K562 (cell line): ENCODE measurements around the gene PTK7. TPM values are rescaled to one million over a fixed set of nuclear protein-coding genes. Genes with fewer than 3 reads are reported as not detected.
A peak's percentile ranks its signal among the peaks of the same experiment; 100 is the strongest.

Experiments
- ARID4B ChIP-seq: sonication (generic); formaldehyde crosslinking; IDR thresholded peaks from 2 replicates; pipeline ENCODE4 v1.8.0; 2022; ENCODE audit warnings: mild to moderate bottlenecking, missing genetic modification reagents
- CEBPG ChIP-seq, 3 experiments: fragments of 200-800 bp in 1 of 3; sonication (Bioruptor generic) in 1 of 3; sonication (generic) in 1 of 3; formaldehyde crosslinking in 1 of 3; IDR thresholded peaks in 2 of 3; conservative IDR thresholded peaks in 1 of 3; 2 replicates each; pipeline versions ENCODE4 v1.6.1 to v1.8.0; 2016 to 2022; ENCODE audit warnings: missing compliant biosample characterization in 2 of 3, missing genetic modification characterization in 2 of 3, mild to moderate bottlenecking in 1 of 3, missing genetic modification reagents in 1 of 3
- HDGF ChIP-seq: fragments of 450-650 bp; IDR thresholded peaks from 2 replicates; pipeline ENCODE4 v1.6.1; 2016
- JUNB ChIP-seq: fragments of 450-650 bp; formaldehyde crosslinking; conservative IDR thresholded peaks from 2 replicates; pipeline ENCODE4 v1.4.0; 2020; ENCODE audit warnings: mild to moderate bottlenecking
- KHSRP ChIP-seq: fragments of 450-650 bp; IDR thresholded peaks from 2 replicates; pipeline ENCODE4 v1.6.1; 2017
- MEF2D ChIP-seq: conservative IDR thresholded peaks from 2 replicates; pipeline ENCODE4 v1.6.1; 2016; ENCODE audit warnings: low read depth, missing genetic modification characterization, missing compliant biosample characterization
- POLR2AphosphoS2 ChIP-seq: IDR thresholded peaks from 2 replicates; pipeline ENCODE4 v1.6.1; 2012; ENCODE audit warnings: low read length, improper control_type of control experiment
- PRDM10 ChIP-seq: fragments of 450-650 bp; IDR thresholded peaks from 2 replicates; pipeline ENCODE4 v1.6.1; 2018; ENCODE audit not compliant: partially characterized antibody
- TAF9B ChIP-seq: fragments of 450-650 bp; IDR thresholded peaks from 2 replicates; pipeline ENCODE4 v1.6.1; 2018; ENCODE audit warnings: mild to moderate bottlenecking; ENCODE audit not compliant: partially characterized antibody
- TEAD4 ChIP-seq, 2 experiments: sonication (generic) in 1 of 2; formaldehyde crosslinking in 1 of 2; IDR thresholded peaks; 2 replicates each; pipeline versions ENCODE4 v1.6.1 to v1.8.0; 2012 to 2022; ENCODE audit warnings: borderline replicate concordance in 1 of 2, inconsistent platforms in 1 of 2, low read length in 1 of 2, mild to moderate bottlenecking in 1 of 2, missing genetic modification reagents in 1 of 2
- UBTF ChIP-seq, 2 experiments: IDR thresholded peaks; 2 replicates each; pipeline ENCODE4 v1.6.1; 2012; ENCODE audit warnings: improper control_type of control experiment in 2 of 2, low read depth in 2 of 2, low read length in 2 of 2, borderline replicate concordance in 1 of 2
- ZNF239 ChIP-seq: fragments of 250-450 bp; sonication (Bioruptor Pico); IDR thresholded peaks from 2 replicates; pipeline ENCODE4 v1.4.0; 2020; ENCODE audit warnings: mild to moderate bottlenecking
- ZNF41 ChIP-seq: fragments of 250-450 bp; sonication (Bioruptor Pico); conservative IDR thresholded peaks from 2 replicates; pipeline ENCODE4 v1.4.0; 2020; ENCODE audit warnings: mild to moderate bottlenecking
- ZNF830 ChIP-seq: fragments of 250-450 bp; sonication (Bioruptor Pico); IDR thresholded peaks from 2 replicates; pipeline ENCODE4 v1.5.0; 2021; ENCODE audit warnings: mild to moderate bottlenecking
- polyA plus RNA-seq, 8 experiments: library from polyadenylated mRNA; depleted of rRNA in 4 of 8; stranded (reverse) in 5 of 8; unstranded in 3 of 8; fragments of >200 nt; fragmentation: Nextera tagmentation in 2 of 8; fragmentation: Illumina TruSeq in 1 of 8; extraction: Ambion mirVana in 2 of 8; extraction: Trizol in 1 of 8; gene quantifications; 2 replicates each; pipeline versions ENCODE4 v1.2.1 to v1.2.3, GENCODE V29; 2011 to 2014; ENCODE audit warnings: inconsistent platforms in 1 of 8, missing spikeins in 1 of 8
- total RNA-seq, 7 experiments: library from RNA; depleted of rRNA in 6 of 7; stranded (reverse); fragments of >200 nt in 6 of 7; fragmentation: Illumina TruSeq in 2 of 7; extraction: Trizol in 2 of 7; gene quantifications; 2 replicates each; pipeline versions ENCODE4 v1.2.1 to v1.2.3, GENCODE V29; 2011 to 2021; ENCODE audit warnings: low replicate concordance in 1 of 7

PTK7 gene
- total and polyA plus RNA-seq, 9 of the 15 experiments (the other 6 are each of a cell fraction or from before 2014, with no cell fraction given), result 0.20 to 6.8 (median 4.2) TPM

GRCh38 chr6:43181942-43182860 is 106.1 kb downstream of the PTK7 start, which contains the start of gene CUL9 (continued):
- peak; percentile 89 for TF ChIP-seq ARID4B (CRISPR knock-in tag)
- TF ChIP-seq PRDM10, result peak; percentile 96
- TF ChIP-seq ZNF830 (CRISPR knock-in tag), result no peak; the same call in 1 of the 2 replicates
- no peak for TF ChIP-seq JUNB (CRISPR knock-in tag)
- TF ChIP-seq TEAD4 (IDR thresholded peaks at IDR 0.05; ENCODE audit: low read length), result no peak
- peak; percentile 93; the same call in 1 of the 2 replicates for TF ChIP-seq TEAD4 (CRISPR knock-in tag; IDR thresholded peaks at IDR 0.05; ENCODE audit: borderline replicate concordance)
- no peak for TF ChIP-seq KHSRP
- peak; percentile 60 for TF ChIP-seq CEBPG (CRISPR knock-in tag; IDR thresholded peaks at IDR 0.05)
- no peak for TF ChIP-seq CEBPG (tag; conservative IDR thresholded peaks at IDR 0.05 in 1 of 2, IDR thresholded peaks at IDR 0.05 in 1 of 2)
- 0 out of 4 replicates have a peak, but pooled peaks of 1 of the 2 experiments have one; percentile 62 for TF ChIP-seq UBTF (IDR thresholded peaks at IDR 0.05; ENCODE audit: borderline replicate concordance in 1 of 2, low read depth in 2 of 2, low read length in 2 of 2)
- peak; percentile 84; the same call in 1 of the 2 replicates for TF ChIP-seq HDGF
- TF ChIP-seq TAF9B, result peak; percentile 46
- TF ChIP-seq MEF2D (tag), result no peak
- TF ChIP-seq ZNF239 (CRISPR knock-in tag), result no peak
- TF ChIP-seq ZNF41 (CRISPR knock-in tag), result no peak
- peak; percentile 91 for TF ChIP-seq POLR2AphosphoS2
